GM18499 (cell line): Measurements from ENCODE around the gene ARG2.

Source experiments
- ATAC-seq: cut with Tn5 transposase; IDR thresholded peaks from one replicate; pipeline ENCODE4 v1.9.1; 2021; ENCODE audit warnings: moderate number of reproducible peaks; ENCODE audit not compliant: insufficient read depth, unreplicated experiment

Gene ARG2

GRCh38 chr14:67674480-67675218 is 54.9 kb downstream of the ARG2 start, which contains the start of gene VTI1B:
TSS of gene VTI1B (minus strand) at chr14:67674632. CDS start at chr14:67674489, 143 bp downstream.
- ATAC-seq, result peak; percentile 46

GRCh38 chr14:67675219-67675582 is 55.5 kb downstream of the ARG2 start:
- no peak for ATAC-seq

GRCh38 chr14:67679006-67679405 is 59.3 kb downstream of the ARG2 start:
- no peak for ATAC-seq

GRCh38 chr14:67680121-67680602 is 60.4 kb downstream of the ARG2 start:
- peak; percentile 88 for ATAC-seq

- no peak for ATAC-seq
Observed at GRCh38 chr14:67680941-67681340, 61.2 kb downstream of the ARG2 start.

GRCh38 chr14:67683842-67684241 is 64.1 kb downstream of the ARG2 start:
- ATAC-seq, result no peak

GRCh38 chr14:67690011-67690410 is 70.3 kb downstream of the ARG2 start:
- no peak for ATAC-seq

GRCh38 chr14:67694791-67695393 is 75.2 kb downstream of the ARG2 start:
- peak; percentile 71 for ATAC-seq

GRCh38 chr14:67695394-67695949 is 75.8 kb downstream of the ARG2 start, which contains the start of gene RDH11:
TSS of gene RDH11 (minus strand) at chr14:67695764. CDS start at chr14:67695703, 61 bp downstream.
- ATAC-seq, result peak; percentile 62

GRCh38 chr14:67697006-67697405 is 77.3 kb downstream of the ARG2 start:
- no peak for ATAC-seq

GRCh38 chr14:67698179-67698578 is 78.5 kb downstream of the ARG2 start:
- ATAC-seq, result no peak
